ENCODE results near the gene SSTR3.

SSTR3 gene

DNA sequence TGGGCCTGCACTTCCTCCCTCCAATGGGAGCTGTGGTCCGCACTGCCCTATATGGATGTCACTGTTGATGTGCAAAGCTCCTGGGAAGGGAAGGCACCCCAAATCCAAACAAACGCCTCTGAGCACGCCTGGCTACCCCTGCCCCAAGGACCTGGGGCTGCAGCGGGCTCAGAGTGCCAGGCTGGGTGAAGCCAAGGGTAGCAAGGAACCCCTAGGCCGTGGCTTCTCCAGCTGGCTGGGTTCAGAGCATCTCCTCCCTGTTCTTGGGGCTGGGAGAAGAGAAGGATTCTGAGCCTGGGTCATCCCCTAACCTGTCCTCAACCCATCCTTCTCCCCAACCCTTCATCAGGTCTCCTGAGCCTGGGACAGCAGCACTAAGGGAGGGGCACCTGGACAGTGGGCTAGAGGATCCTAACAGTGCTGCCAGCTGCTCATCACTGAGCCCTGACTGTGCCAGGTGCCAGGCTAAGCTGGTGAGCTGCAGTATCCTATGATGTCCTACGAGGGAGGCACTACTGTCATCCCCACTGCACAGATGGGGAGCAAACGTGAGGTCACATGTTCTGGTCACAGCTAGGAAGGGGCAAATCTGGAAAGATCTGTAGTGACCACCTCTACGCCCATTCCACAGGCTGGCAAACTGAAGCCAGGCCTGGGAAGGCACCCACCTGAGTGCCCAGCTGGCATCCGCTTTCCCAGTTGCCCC lies 3.0 kb downstream of the SSTR3 start:
- no peak overlapping the region for H3K27ac ChIP-seq
- TF ChIP-seq, protein P1, sequence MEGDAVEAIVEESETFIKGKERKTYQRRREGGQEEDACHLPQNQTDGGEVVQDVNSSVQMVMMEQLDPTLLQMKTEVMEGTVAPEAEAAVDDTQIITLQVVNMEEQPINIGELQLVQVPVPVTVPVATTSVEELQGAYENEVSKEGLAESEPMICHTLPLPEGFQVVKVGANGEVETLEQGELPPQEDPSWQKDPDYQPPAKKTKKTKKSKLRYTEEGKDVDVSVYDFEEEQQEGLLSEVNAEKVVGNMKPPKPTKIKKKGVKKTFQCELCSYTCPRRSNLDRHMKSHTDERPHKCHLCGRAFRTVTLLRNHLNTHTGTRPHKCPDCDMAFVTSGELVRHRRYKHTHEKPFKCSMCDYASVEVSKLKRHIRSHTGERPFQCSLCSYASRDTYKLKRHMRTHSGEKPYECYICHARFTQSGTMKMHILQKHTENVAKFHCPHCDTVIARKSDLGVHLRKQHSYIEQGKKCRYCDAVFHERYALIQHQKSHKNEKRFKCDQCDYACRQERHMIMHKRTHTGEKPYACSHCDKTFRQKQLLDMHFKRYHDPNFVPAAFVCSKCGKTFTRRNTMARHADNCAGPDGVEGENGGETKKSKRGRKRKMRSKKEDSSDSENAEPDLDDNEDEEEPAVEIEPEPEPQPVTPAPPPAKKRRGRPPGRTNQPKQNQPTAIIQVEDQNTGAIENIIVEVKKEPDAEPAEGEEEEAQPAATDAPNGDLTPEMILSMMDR (conservative IDR thresholded peaks at IDR 0.05): no peak

DNA sequence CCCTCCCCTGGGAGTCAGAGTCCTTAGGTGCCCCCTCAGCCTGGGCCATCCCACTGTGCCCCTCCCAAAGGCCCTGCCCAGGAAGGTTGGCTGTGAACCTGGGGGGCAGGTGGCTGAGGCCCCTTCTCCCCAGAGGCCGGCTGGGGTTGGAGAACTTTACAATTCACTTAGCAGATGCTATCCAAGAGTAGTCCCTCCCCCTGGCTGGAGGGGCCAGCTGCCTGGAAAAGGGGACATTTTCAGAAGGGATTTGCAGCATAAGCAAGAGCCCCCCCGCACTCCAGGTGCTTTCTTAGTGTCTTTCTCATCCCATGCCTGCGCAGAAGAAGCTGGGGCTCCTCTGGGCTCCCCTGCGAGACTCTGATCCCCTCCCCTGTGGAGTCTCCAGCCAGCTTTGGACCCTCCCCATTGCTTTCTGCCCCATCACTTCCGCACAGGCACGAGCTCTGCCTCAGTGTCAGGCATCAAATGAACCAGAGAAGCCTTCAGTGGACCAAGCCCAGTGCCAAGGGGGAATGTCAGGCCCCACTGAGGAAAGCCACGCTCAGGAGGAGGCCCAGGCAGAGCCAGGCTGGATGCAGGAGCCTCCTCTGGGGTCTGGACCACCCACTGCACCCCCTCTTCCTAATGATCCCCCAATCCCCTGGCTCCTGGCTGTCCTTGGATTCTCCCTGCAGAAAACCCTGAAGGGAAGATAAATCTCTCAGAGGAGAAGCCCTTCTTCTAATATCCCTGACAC lies 3.7 kb downstream of the SSTR3 start:
- TF ChIP-seq, protein P1 (conservative IDR thresholded peaks at IDR 0.05): no peak
- no peak overlapping the region for H3K27ac ChIP-seq

- H3K27ac ChIP-seq: no peak overlapping the region
- TF ChIP-seq, protein P1 (conservative IDR thresholded peaks at IDR 0.05): no peak
Observed at GRCh38 chr22:37207981-37208380, 4.3 kb downstream of the SSTR3 start.

DNA sequence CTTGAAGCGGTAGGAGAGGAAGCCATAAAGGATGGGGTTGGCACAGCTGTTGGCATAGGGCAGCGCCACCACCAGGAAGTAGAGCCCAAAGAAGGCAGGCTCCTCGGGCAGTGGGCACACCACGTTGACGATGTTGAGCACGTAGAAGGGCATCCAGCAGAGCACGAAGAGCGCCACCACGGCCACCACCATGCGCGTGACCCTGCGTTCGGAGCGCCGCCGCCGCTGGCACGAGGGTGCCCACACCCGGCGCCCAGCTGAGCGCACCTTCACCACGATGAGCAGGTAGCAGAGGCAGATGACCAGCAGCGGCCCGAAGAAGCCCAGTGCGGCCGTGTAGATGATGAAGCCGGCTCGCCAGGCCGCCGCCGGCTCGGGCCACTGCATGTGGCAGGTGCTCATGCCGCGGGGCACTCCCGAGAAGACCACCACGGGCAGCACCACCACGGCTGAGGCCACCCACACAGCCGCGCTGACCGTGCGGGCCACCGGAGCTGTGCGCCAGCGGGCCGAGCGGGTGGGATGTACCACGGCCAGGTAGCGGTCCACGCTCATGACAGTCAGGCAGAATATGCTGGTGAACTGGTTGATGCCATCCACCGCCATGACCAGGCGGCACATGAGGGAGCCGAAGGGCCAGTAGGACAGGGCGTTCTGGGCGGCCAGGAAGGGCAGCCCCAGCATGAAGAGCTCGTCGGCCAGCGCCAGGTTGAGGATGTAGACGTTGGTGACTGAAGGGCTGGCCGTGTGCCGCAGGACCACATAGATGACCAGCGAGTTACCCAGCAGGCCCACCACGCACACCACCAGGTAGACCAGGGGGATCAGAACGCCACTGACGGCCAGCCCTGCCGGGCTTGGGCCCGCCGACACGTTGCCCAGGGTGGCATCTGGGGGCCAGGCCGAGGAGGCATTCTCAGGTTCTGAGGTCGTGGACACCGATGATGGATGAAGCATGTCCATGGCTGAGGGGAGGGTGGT lies 5.1 kb downstream of the SSTR3 start:
- TF ChIP-seq, protein P1 (conservative IDR thresholded peaks at IDR 0.05): no peak
- no peak overlapping the region for H3K27ac ChIP-seq

DNA sequence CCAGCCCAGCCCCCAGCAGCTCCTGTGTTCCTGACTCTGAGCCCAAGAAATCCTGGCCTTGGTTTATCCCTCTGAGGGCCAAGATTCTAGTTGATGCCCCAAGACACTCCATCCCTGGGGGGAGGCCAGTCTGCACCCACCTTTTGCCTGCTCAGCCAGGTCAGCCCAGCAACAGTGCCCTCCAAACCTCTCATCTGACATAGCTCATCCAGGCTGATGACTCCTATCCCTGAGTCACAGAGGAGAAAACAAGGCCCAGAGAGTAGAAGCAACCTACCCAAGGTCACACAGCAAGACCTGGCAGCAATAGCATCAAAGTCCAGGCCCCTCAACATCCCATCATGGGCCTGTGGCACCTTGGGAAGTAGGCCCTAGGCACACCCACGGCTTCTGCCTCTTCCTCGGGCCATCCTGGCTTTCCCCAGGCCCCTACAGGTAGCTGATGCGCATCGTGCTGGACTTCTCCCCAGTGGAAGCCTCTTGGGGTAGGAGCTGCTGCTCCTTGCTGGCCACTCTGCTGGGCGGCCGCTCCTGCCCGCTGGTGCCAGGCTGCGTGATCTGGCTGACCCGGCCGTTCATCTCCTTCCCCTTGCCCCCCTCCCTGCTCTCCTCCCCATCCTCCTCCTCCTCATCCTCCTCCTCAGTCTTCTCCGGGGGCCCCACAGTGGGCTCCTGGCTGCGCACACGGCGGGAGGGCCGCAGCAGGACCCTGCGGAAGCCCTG lies 6.0 kb downstream of the SSTR3 start:
- H3K27ac ChIP-seq: no peak overlapping the region
- TF ChIP-seq, protein P1 (conservative IDR thresholded peaks at IDR 0.05): no peak

- TF ChIP-seq, protein P1 (conservative IDR thresholded peaks at IDR 0.05): no peak
- no peak overlapping the region for H3K27ac ChIP-seq
Observed at GRCh38 chr22:37205046-37205445, 7.2 kb downstream of the SSTR3 start.

Measured in VCaP (cell line).